Activated CD8-positive, alpha-beta memory T cell treated with anti-CD3 and anti-CD28 coated beads, Interleukin-2, amount 10 ng/mL, durations not matched to agents 7 days and 5 days (primary cell): Measurements from ENCODE around the gene CHST11. TPM values are rescaled to one million over a fixed set of nuclear protein-coding genes. Genes with fewer than 3 reads are reported as not detected.

Experiments
- ATAC-seq: fragments of 150-1000 bp; cut with Tn5 transposase; one replicate; pipeline ENCODE4 v1.10.0; 2021; ENCODE audit warnings: moderate library complexity
- CTCF ChIA-PET: fragments of 350-600 bp; sonication (Branson Sonifier 250); formaldehyde crosslinking; loops from one replicate; lab custom pipeline; 2021; ENCODE audit warnings: antibody characterized with exemption; lab: Charles Lee
- DNase-seq: peaks from one replicate; pipeline ENCODE4 v3.0.0-alpha.2; 2020
- H3K27ac Mint-ChIP-seq: one replicate; pipeline ENCODE4 v1.8.0; 2021; ENCODE audit warnings: mild to moderate bottlenecking, mixed read lengths
- H3K27me3 Mint-ChIP-seq: one replicate; pipeline ENCODE4 v1.8.0; 2021; ENCODE audit warnings: mixed read lengths
- H3K36me3 Mint-ChIP-seq: one replicate; pipeline ENCODE4 v1.8.0; 2021; ENCODE audit warnings: mild to moderate bottlenecking, mixed read lengths
- H3K4me1 Mint-ChIP-seq: one replicate; pipeline ENCODE4 v1.8.0; 2021; ENCODE audit warnings: mixed read lengths
- H3K4me3 Mint-ChIP-seq: one replicate; pipeline ENCODE4 v1.8.0; 2021; ENCODE audit warnings: mild to moderate bottlenecking, moderate library complexity, mixed read lengths
- H3K9me3 Mint-ChIP-seq: one replicate; pipeline ENCODE4 v1.8.0; 2022; ENCODE audit warnings: low read depth, mixed read lengths
- total RNA-seq, 2 experiments: library from RNA; stranded (reverse); gene quantifications; one replicate each; pipeline ENCODE4 v1.2.3, GENCODE V29; 2021

The CHST11 gene
- total RNA-seq, 2 experiments from 2014 or later: 123 to 141 TPM

DNA sequence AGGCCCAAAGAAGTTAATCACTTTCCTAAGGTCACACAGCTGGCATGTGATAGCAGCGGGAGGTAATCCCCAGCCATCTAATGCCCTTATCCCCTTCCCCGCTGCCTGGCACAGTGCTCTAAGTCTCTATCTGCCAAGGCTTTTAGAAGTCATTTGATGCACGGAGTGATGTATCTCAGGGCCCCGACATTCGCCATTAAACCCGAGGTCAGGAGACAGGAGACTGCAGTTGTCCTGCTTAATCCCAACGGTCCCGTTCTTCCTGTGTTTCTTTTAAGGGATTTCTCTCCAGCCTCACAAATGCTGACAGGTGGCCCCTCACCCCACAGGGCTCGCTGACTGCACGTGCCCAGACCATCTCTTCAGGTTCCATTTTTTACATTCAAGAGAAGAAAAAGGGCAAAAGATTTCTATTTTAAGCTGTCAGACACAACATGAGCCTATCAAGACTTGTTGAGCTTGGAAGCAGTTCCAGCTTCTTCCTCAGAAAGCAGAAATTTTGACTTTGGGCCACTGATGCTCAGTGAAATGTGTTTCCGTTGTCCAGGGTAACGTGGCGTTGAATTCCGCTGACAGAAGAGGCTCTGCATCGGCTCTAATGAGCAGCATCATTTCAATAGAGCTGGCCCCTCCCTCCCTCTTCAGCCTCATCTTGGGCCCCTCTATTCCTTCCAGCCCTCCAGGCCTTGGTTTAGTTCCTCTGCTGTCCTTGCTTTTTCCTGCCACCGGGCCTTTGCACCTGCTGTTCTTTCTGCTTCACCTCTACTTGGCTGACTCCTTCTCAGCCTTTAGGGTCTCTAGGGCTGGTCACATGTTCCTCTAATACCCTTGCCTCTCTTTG is 171.5 kb downstream of the CHST11 start:
- no peak overlapping the region for H3K4me3 Mint-ChIP-seq
- H3K27ac Mint-ChIP-seq: no peak overlapping the region
- CTCF ChIA-PET: interaction anchor here (1.5 kb wide), 1 partner anchor 8 kb away, joined by 4 read pairs; no protein-coding TSS in a partner anchor
- no peak for DNase-seq
- ATAC-seq: no peak
- H3K36me3 Mint-ChIP-seq: peaks cover 25% of the 10 kb centered on the region
- H3K9me3 Mint-ChIP-seq: no peaks in the 10 kb centered on the region
- H3K4me1 Mint-ChIP-seq: peaks cover 28% of the 10 kb centered on the region
- H3K27me3 Mint-ChIP-seq: no peaks in the 10 kb centered on the region

GRCh38 chr12:104628831-104629135 is 172.0 kb downstream of the CHST11 start:
- Mint-ChIP-seq H3K27ac (no peak overlapping the region), H3K4me1 (peaks cover 24% of the 10 kb centered on the region), H3K9me3 (no peaks in the 10 kb centered on the region), H3K4me3 (no peak overlapping the region), H3K27me3 (no peaks in the 10 kb centered on the region), H3K36me3 (peaks cover 24% of the 10 kb centered on the region)
- no peak for DNase-seq
- no peak for ATAC-seq
- CTCF ChIA-PET: interaction anchor here (1.5 kb wide), 1 partner anchor 8 kb away, joined by 4 read pairs; no protein-coding TSS in a partner anchor

GRCh38 chr12:104630230-104630670 is 173.5 kb downstream of the CHST11 start:
- H3K4me1 Mint-ChIP-seq: peaks cover 17% of the 10 kb centered on the region
- CTCF ChIA-PET: no interaction called here
- DNase-seq: no peak
- no peak overlapping the region for H3K4me3 Mint-ChIP-seq
- no peaks in the 10 kb centered on the region for H3K9me3 Mint-ChIP-seq
- peaks cover 29% of the 10 kb centered on the region for H3K36me3 Mint-ChIP-seq
- H3K27ac Mint-ChIP-seq: no peak overlapping the region
- ATAC-seq: no peak
- H3K27me3 Mint-ChIP-seq: no peaks in the 10 kb centered on the region

- no peaks in the 10 kb centered on the region for H3K9me3 Mint-ChIP-seq
- no peaks in the 10 kb centered on the region for H3K27me3 Mint-ChIP-seq
- peaks cover 31% of the 10 kb centered on the region for H3K36me3 Mint-ChIP-seq
- ATAC-seq (no peak), DNase-seq (no peak)
- peaks cover 26% of the 10 kb centered on the region for H3K4me1 Mint-ChIP-seq
- CTCF ChIA-PET: no interaction called here
- H3K4me3 Mint-ChIP-seq: no peak overlapping the region
- no peak overlapping the region for H3K27ac Mint-ChIP-seq
These were observed 175.1 kb downstream of the CHST11 start for GRCh38 chr12:104631867-104632266.

DNA sequence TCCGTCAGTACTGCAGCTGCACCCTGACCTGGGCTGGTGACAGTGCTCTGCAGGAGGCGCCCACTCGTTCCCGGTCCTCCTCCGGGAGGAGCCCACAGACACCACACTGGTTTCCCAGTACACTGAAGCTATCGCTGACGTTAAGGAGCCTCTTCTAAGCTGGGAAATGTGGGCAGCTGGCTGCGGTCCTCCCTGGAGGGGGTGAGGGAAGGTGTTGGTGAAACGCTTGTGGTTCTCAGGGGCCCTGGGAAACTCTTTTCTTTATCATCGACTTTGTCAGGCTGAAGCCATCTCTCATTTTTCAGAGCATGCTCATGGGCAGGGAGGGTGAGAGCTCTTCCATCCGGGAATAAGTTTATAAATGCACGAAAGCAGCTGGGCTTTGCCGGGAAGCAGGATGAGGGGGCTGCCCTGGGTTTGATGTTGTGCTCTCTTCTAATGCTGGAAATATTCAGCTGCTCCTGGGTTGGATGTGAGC is 176.0 kb downstream of the CHST11 start:
- H3K4me1 Mint-ChIP-seq: peaks cover 29% of the 10 kb centered on the region
- no peaks in the 10 kb centered on the region for H3K27me3 Mint-ChIP-seq
- no peak for ATAC-seq
- no peak overlapping the region for H3K27ac Mint-ChIP-seq
- H3K36me3 Mint-ChIP-seq: peaks cover 33% of the 10 kb centered on the region
- CTCF ChIA-PET: no interaction called here
- H3K4me3 Mint-ChIP-seq: no peak overlapping the region
- no peak for DNase-seq
- no peaks in the 10 kb centered on the region for H3K9me3 Mint-ChIP-seq

GRCh38 chr12:104634044-104634443 is 177.3 kb downstream of the CHST11 start:
- Mint-ChIP-seq H3K27ac (no peak overlapping the region), H3K4me1 (peaks cover 40% of the 10 kb centered on the region), H3K9me3 (no peaks in the 10 kb centered on the region), H3K36me3 (peaks cover 37% of the 10 kb centered on the region), H3K27me3 (no peaks in the 10 kb centered on the region), H3K4me3 (no peak overlapping the region)
- DNase-seq (no peak), ATAC-seq (no peak)
- CTCF ChIA-PET: no interaction called here

DNA sequence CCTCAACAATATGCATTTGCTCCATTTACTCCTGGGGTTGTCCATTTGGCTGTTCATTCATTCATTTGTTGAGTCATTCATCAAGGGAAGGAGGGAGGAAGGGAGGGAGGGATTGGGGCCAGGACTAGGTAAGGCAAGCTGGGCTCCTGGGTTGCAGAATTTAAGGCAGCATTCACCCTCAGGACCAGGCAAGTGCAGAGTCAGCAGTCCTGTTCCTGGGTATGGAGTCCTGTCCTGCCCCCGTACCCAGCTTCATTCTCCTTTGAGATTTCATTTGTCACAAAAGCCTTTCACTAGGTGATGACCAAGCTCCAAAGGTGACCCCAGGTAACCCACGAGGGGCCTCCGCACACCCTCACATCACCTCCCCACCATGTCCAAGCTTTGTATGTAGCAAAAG is 178.1 kb downstream of the CHST11 start:
- Mint-ChIP-seq H3K9me3 (peaks cover 4% of the 10 kb centered on the region), H3K4me3 (no peak overlapping the region), H3K27ac (no peak overlapping the region), H3K36me3 (peaks cover 45% of the 10 kb centered on the region), H3K4me1 (peaks cover 45% of the 10 kb centered on the region), H3K27me3 (no peaks in the 10 kb centered on the region)
- no peak for ATAC-seq
- CTCF ChIA-PET: interaction anchor here (1.3 kb wide), 1 partner anchor 253 kb away, joined by 4 read pairs; no protein-coding TSS in a partner anchor
- DNase-seq: no peak

DNA sequence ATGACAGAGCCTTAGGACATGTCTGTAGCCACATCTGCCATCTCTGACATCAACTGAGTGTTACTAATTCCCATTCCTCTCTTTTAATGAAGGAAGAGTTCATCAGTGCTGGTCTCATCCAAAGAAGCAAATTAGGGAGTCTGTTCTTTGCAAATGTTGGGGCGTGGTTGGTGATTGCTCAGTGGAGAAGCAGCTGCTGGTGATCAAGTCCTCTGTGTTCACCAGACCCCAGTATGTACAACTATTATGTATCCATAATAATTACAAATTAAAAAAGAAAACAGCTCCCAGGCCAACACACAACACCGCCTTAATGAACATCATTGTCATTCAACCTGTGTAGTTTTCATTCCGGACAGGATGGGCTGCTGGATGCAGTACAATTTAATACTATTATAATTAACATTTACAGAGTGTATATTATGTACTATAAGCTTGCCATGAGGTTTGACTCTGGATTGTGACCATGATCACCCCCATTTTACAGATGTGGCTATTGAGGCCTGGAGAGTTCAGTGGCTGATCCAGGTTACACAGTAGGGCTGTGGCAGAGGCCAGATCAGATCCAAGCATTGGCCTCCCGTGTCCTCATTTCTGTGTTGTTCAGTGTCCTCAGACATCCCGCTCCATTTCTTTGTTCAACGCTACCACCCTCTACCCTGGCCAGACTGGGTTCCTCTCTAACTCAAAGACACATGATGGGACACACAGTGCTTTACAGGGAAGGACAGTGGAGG is 179.0 kb downstream of the CHST11 start:
- H3K36me3 Mint-ChIP-seq: peaks cover 51% of the 10 kb centered on the region
- no peaks in the 10 kb centered on the region for H3K27me3 Mint-ChIP-seq
- peaks cover 8% of the 10 kb centered on the region for H3K9me3 Mint-ChIP-seq
- peaks cover 48% of the 10 kb centered on the region for H3K4me1 Mint-ChIP-seq
- ATAC-seq (no peak), DNase-seq (no peak)
- no peak overlapping the region for H3K4me3 Mint-ChIP-seq
- H3K27ac Mint-ChIP-seq: no peak overlapping the region
- CTCF ChIA-PET: interaction anchor here (1.3 to 1.5 kb wide), 2 partner anchors 18 to 254 kb away, joined by 3 to 4 read pairs; no protein-coding TSS in a partner anchor

GRCh38 chr12:104636496-104636895 is 179.7 kb downstream of the CHST11 start:
- CTCF ChIA-PET: interaction anchor here (1.5 kb wide), 1 partner anchor 18 kb away, joined by 3 read pairs; no protein-coding TSS in a partner anchor
- H3K27ac Mint-ChIP-seq: no peak overlapping the region
- H3K4me1 Mint-ChIP-seq: peaks cover 48% of the 10 kb centered on the region
- H3K9me3 Mint-ChIP-seq: peaks cover 10% of the 10 kb centered on the region
- H3K4me3 Mint-ChIP-seq: no peak overlapping the region
- no peak for DNase-seq
- no peaks in the 10 kb centered on the region for H3K27me3 Mint-ChIP-seq
- no peak for ATAC-seq
- peaks cover 56% of the 10 kb centered on the region for H3K36me3 Mint-ChIP-seq

DNA sequence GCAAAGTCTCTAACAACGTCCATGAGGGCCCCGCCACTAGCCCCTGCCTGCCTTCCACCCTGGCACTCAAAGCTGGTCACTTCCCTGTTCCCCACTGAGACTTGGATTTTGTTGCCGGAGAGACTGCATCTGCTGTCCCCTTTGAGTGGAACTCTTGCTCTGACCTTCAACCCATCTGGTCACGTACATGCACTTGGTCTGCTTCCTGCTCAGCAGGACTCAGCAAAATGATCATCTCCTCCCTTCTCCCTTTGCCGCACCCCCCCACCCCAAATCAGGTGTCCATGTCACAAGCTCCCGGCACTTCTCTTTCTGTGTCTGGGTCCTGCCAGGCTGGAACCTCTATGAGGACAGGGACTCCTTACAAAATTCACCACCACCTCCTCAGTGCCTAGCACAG is 180.9 kb downstream of the CHST11 start:
- DNase-seq (no peak), ATAC-seq (no peak)
- H3K27me3 Mint-ChIP-seq: no peaks in the 10 kb centered on the region
- H3K27ac Mint-ChIP-seq: peak overlapping the region; percentile 35
- CTCF ChIA-PET: no interaction called here
- peaks cover 10% of the 10 kb centered on the region for H3K9me3 Mint-ChIP-seq
- H3K36me3 Mint-ChIP-seq: peaks cover 57% of the 10 kb centered on the region
- no peak overlapping the region for H3K4me3 Mint-ChIP-seq
- peaks cover 41% of the 10 kb centered on the region for H3K4me1 Mint-ChIP-seq

DNA sequence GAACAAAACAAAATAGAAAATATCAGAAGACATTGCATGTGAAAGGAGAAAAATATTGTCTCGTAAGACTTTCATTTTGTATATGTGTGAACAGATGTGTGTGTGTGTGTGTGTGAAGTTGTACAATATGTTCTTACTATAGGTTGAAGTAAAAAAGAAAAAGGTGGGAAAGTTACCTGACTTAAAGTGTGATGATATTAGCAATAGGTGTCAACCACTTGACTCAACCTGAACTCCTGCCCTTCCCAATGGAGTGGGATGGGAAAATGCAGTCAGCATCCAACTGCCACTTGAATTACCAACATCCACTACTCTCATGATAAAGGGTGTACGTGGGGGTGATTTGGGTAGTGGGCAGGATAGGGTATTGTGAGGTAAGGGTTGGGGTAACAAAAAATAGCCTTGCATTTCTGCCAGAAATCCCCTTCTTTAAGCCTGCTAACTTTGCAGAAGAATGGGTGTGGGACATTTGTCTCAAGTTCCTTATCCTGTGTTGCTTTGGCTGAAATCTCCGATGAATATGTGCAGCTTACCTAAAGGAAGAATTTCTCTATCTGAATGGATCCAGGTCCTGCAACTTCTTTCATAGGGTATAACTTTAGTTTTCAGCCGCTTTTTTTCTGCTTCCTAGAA is 181.6 kb downstream of the CHST11 start:
- H3K4me3 Mint-ChIP-seq: no peak overlapping the region
- H3K36me3 Mint-ChIP-seq: peaks cover 55% of the 10 kb centered on the region
- peaks cover 40% of the 10 kb centered on the region for H3K4me1 Mint-ChIP-seq
- no peaks in the 10 kb centered on the region for H3K27me3 Mint-ChIP-seq
- H3K9me3 Mint-ChIP-seq: peaks cover 10% of the 10 kb centered on the region
- ATAC-seq (no peak), DNase-seq (no peak)
- CTCF ChIA-PET: no interaction called here
- H3K27ac Mint-ChIP-seq: no peak overlapping the region

DNA sequence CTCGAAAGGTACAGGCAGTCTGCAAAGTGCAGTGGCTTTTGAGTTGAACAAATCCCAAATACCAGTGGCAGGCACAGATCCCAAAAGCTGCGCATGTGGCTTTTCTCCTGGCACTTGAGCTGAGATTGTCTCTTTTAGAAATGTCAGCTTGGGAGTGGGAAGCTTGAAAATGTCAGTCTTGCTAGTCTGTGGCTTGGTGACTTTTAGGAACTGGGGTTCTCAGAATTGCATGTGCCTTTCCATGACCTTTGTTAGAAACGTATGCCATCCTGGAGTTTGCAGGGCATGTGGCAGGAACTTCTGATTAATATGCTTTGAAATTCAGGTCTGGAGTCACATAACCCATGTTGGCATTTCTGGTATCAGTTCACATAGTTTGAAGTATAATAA is 182.1 kb downstream of the CHST11 start:
- CTCF ChIA-PET: no interaction called here
- H3K27ac Mint-ChIP-seq: no peak overlapping the region
- H3K4me3 Mint-ChIP-seq: no peak overlapping the region
- H3K4me1 Mint-ChIP-seq: peaks cover 45% of the 10 kb centered on the region
- no peaks in the 10 kb centered on the region for H3K27me3 Mint-ChIP-seq
- DNase-seq: no peak
- peaks cover 57% of the 10 kb centered on the region for H3K36me3 Mint-ChIP-seq
- no peak for ATAC-seq
- H3K9me3 Mint-ChIP-seq: peaks cover 10% of the 10 kb centered on the region

DNA sequence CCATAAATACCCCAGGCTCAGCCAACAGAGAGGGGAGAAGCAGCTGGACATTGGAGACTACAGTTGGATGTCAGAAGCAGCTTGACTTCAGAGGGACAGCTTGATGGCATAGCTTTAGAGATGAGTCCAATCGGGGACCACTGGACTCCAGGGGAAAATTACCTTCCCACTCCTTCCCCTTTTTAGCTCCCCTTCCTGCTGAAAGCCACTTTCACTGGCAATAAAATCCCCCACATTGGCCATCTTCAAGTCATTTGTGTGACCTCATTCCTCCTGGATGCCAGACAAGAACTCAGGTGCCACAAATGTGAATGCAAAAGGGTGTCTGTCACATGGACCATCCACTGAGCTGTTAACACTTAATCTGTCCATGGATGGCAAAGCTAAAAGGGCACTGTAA is 184.2 kb downstream of the CHST11 start:
- DNase-seq (no peak), ATAC-seq (no peak)
- CTCF ChIA-PET: no interaction called here
- peaks cover 47% of the 10 kb centered on the region for H3K4me1 Mint-ChIP-seq
- no peak overlapping the region for H3K27ac Mint-ChIP-seq
- H3K9me3 Mint-ChIP-seq: peaks cover 10% of the 10 kb centered on the region
- no peak overlapping the region for H3K4me3 Mint-ChIP-seq
- peaks cover 58% of the 10 kb centered on the region for H3K36me3 Mint-ChIP-seq
- H3K27me3 Mint-ChIP-seq: no peaks in the 10 kb centered on the region
